HCT116 (cell line): ENCODE measurements around the gene MAPRE3. TPM values are rescaled to one million over a fixed set of nuclear protein-coding genes. Genes with fewer than 3 reads are reported as not detected.

Source experiments
- ATAC-seq: fragments of 200-7000 bp; cut with Tn5 transposase; 2 replicates; pipeline ENCODE4 v1.9.1; 2020; ENCODE audit warnings: mild to moderate bottlenecking, moderate library complexity
- BruUV-seq: library from RNA; stranded (reverse); fragments of 400-500 nt; replicated peaks from 2 replicates; lab custom pipeline; 2021; lab: Mats Ljungman, UMichigan
- CTCF ChIA-PET: fragments of 300-600 bp; sonication (Branson Sonifier 250); formaldehyde crosslinking; loops from one replicate; lab custom pipeline; 2021; ENCODE audit warnings: antibody characterized with exemption; lab: Charles Lee
- POLR2A ChIA-PET: fragments of 300-600, 350-600 bp; sonication (Branson Sonifier 250); formaldehyde crosslinking; loops from one replicate; lab custom pipeline; 2021; ENCODE audit warnings: antibody characterized with exemption; lab: Charles Lee
- RAD21 ChIA-PET, 2 experiments: fragments of 300-600 bp; sonication (Branson Sonifier 250); formaldehyde crosslinking; loops; one replicate each; lab custom pipeline; 2023; ENCODE audit warnings: low total read pairs in 2 of 2; ENCODE audit not compliant: uncharacterized antibody in 2 of 2, unreplicated experiment in 2 of 2, low non-redundant PET in 1 of 2; lab: Charles Lee
- DNase-seq: peaks from one replicate; pipeline ENCODE4 v3.0.0-alpha.2; 2010; ENCODE audit warnings: low read depth, low spot score
- H2AFZ ChIP-seq: fragments of 200-600 bp; shearing (Covaris generic), sonication (generic); 2 replicates; pipeline ENCODE4 v1.6.1; 2017; ENCODE audit warnings: low read depth, mixed run types, mixed read lengths, antibody characterized with exemption, low read length; ENCODE audit not compliant: poor library complexity, severe bottlenecking
- H3K27ac ChIP-seq: 2 replicates; pipeline ENCODE4 v1.5.1; 2012; ENCODE audit warnings: low read depth, low read length
- H3K27me3 ChIP-seq: fragments of 200-600 bp; sonication (generic); 2 replicates; pipeline ENCODE4 v1.6.1; 2016; ENCODE audit warnings: mixed run types, low read length, mixed read lengths; ENCODE audit not compliant: insufficient read depth
- H3K36me3 ChIP-seq, 2 experiments: fragments of 200-500 bp in 1 of 2; fragments of 200-600 bp in 1 of 2; sonication (Bioruptor generic) in 1 of 2; sonication (generic) in 1 of 2; 2 replicates each; pipeline versions ENCODE4 v1.5.1 to v1.6.1; 2014 to 2016; ENCODE audit warnings: low read length in 2 of 2, inconsistent platforms in 1 of 2, mixed read lengths in 1 of 2, mixed run types in 1 of 2; ENCODE audit not compliant: insufficient read depth in 2 of 2, control insufficient read depth in 1 of 2
- H3K4me1 ChIP-seq, 2 experiments: fragments of 200-600 bp in 1 of 2; sonication (generic) in 1 of 2; 2 replicates each; pipeline versions ENCODE4 v1.5.1 to v1.6.1; 2012 to 2017; ENCODE audit warnings: low read length in 2 of 2, inconsistent platforms in 1 of 2, mild to moderate bottlenecking in 1 of 2, mixed read lengths in 1 of 2, mixed run types in 1 of 2, moderate library complexity in 1 of 2; ENCODE audit not compliant: insufficient read depth in 2 of 2, control insufficient read depth in 1 of 2
- H3K4me2 ChIP-seq: fragments of 200-600 bp; sonication (generic); 2 replicates; pipeline ENCODE4 v1.6.1; 2017; ENCODE audit warnings: mixed run types, low read length, mixed read lengths
- H3K4me3 ChIP-seq, 2 experiments: fragments of 200-600 bp in 1 of 2; sonication (generic) in 1 of 2; replicated peaks in 1 of 2; 2 replicates each; pipeline ENCODE4 v1.5.1; 2011 to 2016; ENCODE audit warnings: low read length in 2 of 2, control low read depth in 1 of 2, low read depth in 1 of 2, mild to moderate bottlenecking in 1 of 2, mixed read lengths in 1 of 2, mixed run types in 1 of 2
- H3K79me2 ChIP-seq: fragments of 200-600 bp; sonication (generic); 2 replicates; pipeline ENCODE4 v1.6.1; 2017; ENCODE audit warnings: mild to moderate bottlenecking, mixed run types, low read length, moderate library complexity, mixed read lengths; ENCODE audit not compliant: insufficient read depth
- H3K9ac ChIP-seq: fragments of 200-600 bp; sonication (generic); 2 replicates; pipeline ENCODE4 v1.6.1; 2016; ENCODE audit warnings: low read length, mixed read lengths
- H3K9me2 ChIP-seq: fragments of 200-600 bp; sonication (generic), shearing (Covaris generic); 2 replicates; pipeline ENCODE4 v1.6.1; 2017; ENCODE audit warnings: mixed run types, mild to moderate bottlenecking, moderate library complexity; ENCODE audit not compliant: insufficient read depth
- H3K9me3 ChIP-seq, 2 experiments: fragments of 200-500 bp in 1 of 2; fragments of 200-600 bp in 1 of 2; sonication (Bioruptor generic) in 1 of 2; sonication (generic) in 1 of 2; 2 replicates each; pipeline ENCODE4 v1.6.1; 2014 to 2017; ENCODE audit warnings: low read length in 2 of 2, mixed read lengths in 2 of 2, inconsistent platforms in 1 of 2, low read depth in 1 of 2, mild to moderate bottlenecking in 1 of 2, mixed run types in 1 of 2, moderate library complexity in 1 of 2; ENCODE audit not compliant: control insufficient read depth in 1 of 2, insufficient read depth in 1 of 2
- H4K20me1 ChIP-seq: fragments of 200-600 bp; sonication (generic), shearing (Covaris generic); 2 replicates; pipeline ENCODE4 v1.6.1; 2017; ENCODE audit warnings: mixed run types, mild to moderate bottlenecking, moderate library complexity; ENCODE audit not compliant: insufficient read depth
- CEBPB ChIP-seq: IDR thresholded peaks from 2 replicates; pipeline ENCODE4 v1.6.1; 2012; ENCODE audit warnings: low read depth
- EZH2 ChIP-seq: fragments of 200-600 bp; sonication (generic); IDR thresholded peaks from 2 replicates; pipeline ENCODE4 v1.6.1; 2017; ENCODE audit warnings: antibody characterized with exemption, mixed run types
- EZH2phosphoT487 ChIP-seq: fragments of 200-600 bp; IDR thresholded peaks from 2 replicates; pipeline ENCODE4 v1.6.1; 2018; ENCODE audit warnings: antibody characterized with exemption, borderline replicate concordance
- JUND ChIP-seq: IDR thresholded peaks from 2 replicates; pipeline ENCODE4 v1.6.1; 2012
- POLR2A ChIP-seq: IDR thresholded peaks from 2 replicates; pipeline ENCODE4 v1.7.0; 2011; ENCODE audit warnings: borderline replicate concordance; ENCODE audit not compliant: insufficient read depth, insufficient read length; ENCODE audit errors: extremely low read depth
- SIN3A ChIP-seq: IDR thresholded peaks from 2 replicates; pipeline ENCODE4 v1.6.1; 2012; ENCODE audit warnings: low read depth
- ZBTB33 ChIP-seq: IDR thresholded peaks from 2 replicates; pipeline ENCODE4 v1.6.1; 2011; ENCODE audit warnings: mild to moderate bottlenecking, low read length, moderate library complexity; ENCODE audit not compliant: insufficient replicate concordance; ENCODE audit errors: extremely low read depth
- ZFX ChIP-seq: fragments of 450-650 bp; IDR thresholded peaks from 2 replicates; pipeline ENCODE4 v1.6.1; 2017
- intact Hi-C: fragments of 100-400 bp; cut with micrococcal nuclease; formaldehyde crosslinking; loops from 2 replicates; pipeline ENCODE4 v1.10.0; 2022
- total RNA-seq: library from RNA; stranded (reverse); gene quantifications from one replicate; pipeline ENCODE4 v1.2.1, GENCODE V29; 2021; ENCODE audit not compliant: unreplicated experiment

MAPRE3 gene
- total RNA-seq, 1 experiment from 2014 or later: 12.1 TPM

GRCh38 chr2:27058210-27058609, 87.8 kb downstream of the MAPRE3 start:
- POLR2A ChIA-PET: interaction anchor here (1.1 kb wide), 1 partner anchor 10 kb away, joined by 3 read pairs; no protein-coding TSS in a partner anchor

More at GRCh38 chr2:27058210-27058609, 87.8 kb downstream of the MAPRE3 start:
- no TSS peak for BruUV-seq
- Histone ChIP-seq H2AFZ (no peak overlapping the region), H3K9me2 (no peaks in the 10 kb centered on the region), H3K4me3 (no peak overlapping the region), H3K4me1 (no peaks in the 10 kb centered on the region), H3K36me3 (peaks cover 9 to 17% of the 10 kb centered on the region in 2 experiments; a peak in 2 of 4 replicates), H3K27ac (no peak overlapping the region), H3K79me2 (no peaks in the 10 kb centered on the region), H4K20me1 (no peaks in the 10 kb centered on the region), H3K9ac (no peak overlapping the region), H3K4me2 (no peak overlapping the region), H3K9me3 (no peaks in the 10 kb centered on the region), H3K27me3 (no peaks in the 10 kb centered on the region)
- DNase-seq: no peak
- RAD21 ChIA-PET: no interaction called here
- ATAC-seq: no peak
- CTCF ChIA-PET: no interaction called here
- intact Hi-C loops: no loop called here
- TF ChIP-seq EZH2phosphoT487 (no peak), ZFX (no peak), SIN3A (no peak), JUND (no peak), CEBPB (no peak), ZBTB33 (no peak), POLR2A (no peak), EZH2 (no peak)
